ENCODE results near the gene GRK3.
"Not testable (repeated sequence)": the region's sequence is repeated elsewhere in the genome, so short reads cannot be mapped to it uniquely, and the experiment has no call there.

Gene GRK3

GRCh38 chr22:25564320-25564978 is at the start of gene GRK3:
TSS of gene GRK3 (plus strand) at chr22:25564675. CDS start at chr22:25565041, 366 bp downstream.
- peak; percentile 56 to 58 for DNase-seq

- DNase-seq, result no peak
These were observed 46.3 kb upstream of the GRK3 start for GRCh38 chr22:25518000-25518663.

GRCh38 chr22:25525376-25525775 is 39.1 kb upstream of the GRK3 start:
- DNase-seq, result no peak

- DNase-seq, result not testable (repeated sequence)
These were observed 38.5 kb upstream of the GRK3 start for GRCh38 chr22:25525804-25526584.

- DNase-seq, result not testable (repeated sequence)
These were observed 37.5 kb upstream of the GRK3 start for GRCh38 chr22:25527016-25527415.

GRCh38 chr22:25528068-25528467 is 36.4 kb upstream of the GRK3 start:
- not testable (repeated sequence) for DNase-seq

GRCh38 chr22:25529059-25529458 is 35.4 kb upstream of the GRK3 start:
- not testable (repeated sequence) for DNase-seq

GRCh38 chr22:25529541-25530137 is 34.8 kb upstream of the GRK3 start:
- not testable (repeated sequence) for DNase-seq

- not testable (repeated sequence) for DNase-seq
These were observed 32.8 kb upstream of the GRK3 start for GRCh38 chr22:25531677-25532076.

GRCh38 chr22:25534724-25535123 is 29.8 kb upstream of the GRK3 start:
- DNase-seq, result no peak

GRCh38 chr22:25536589-25536988 is 27.9 kb upstream of the GRK3 start:
- no peak for DNase-seq

- no peak for DNase-seq
These were observed 24.1 kb upstream of the GRK3 start for GRCh38 chr22:25540166-25540907.

GRCh38 chr22:25540908-25541660 is 23.4 kb upstream of the GRK3 start:
- DNase-seq, result no peak

GRCh38 chr22:25542191-25542590 is 22.3 kb upstream of the GRK3 start:
- DNase-seq, result no peak

GRCh38 chr22:25542720-25543402 is 21.6 kb upstream of the GRK3 start:
- no peak for DNase-seq

- DNase-seq, result no peak
These were observed 19.3 kb upstream of the GRK3 start for GRCh38 chr22:25545146-25545545.

- DNase-seq, result no peak
These were observed 18.8 kb upstream of the GRK3 start for GRCh38 chr22:25545672-25546071.

- DNase-seq, result no peak
These were observed 18.2 kb upstream of the GRK3 start for GRCh38 chr22:25546242-25546641.

- peak in 1 of 2 donors; percentile 59 for DNase-seq
These were observed 17.7 kb upstream of the GRK3 start for GRCh38 chr22:25546751-25547150.

GRCh38 chr22:25548866-25549464 is 15.5 kb upstream of the GRK3 start:
- no peak for DNase-seq

- DNase-seq, result no peak
These were observed 13.1 kb upstream of the GRK3 start for GRCh38 chr22:25551396-25551795.
